ENCODE measurements around the gene FNDC3A.
A peak's percentile ranks its signal among the peaks of the same experiment; 100 is the strongest.

Gene FNDC3A

DNA sequence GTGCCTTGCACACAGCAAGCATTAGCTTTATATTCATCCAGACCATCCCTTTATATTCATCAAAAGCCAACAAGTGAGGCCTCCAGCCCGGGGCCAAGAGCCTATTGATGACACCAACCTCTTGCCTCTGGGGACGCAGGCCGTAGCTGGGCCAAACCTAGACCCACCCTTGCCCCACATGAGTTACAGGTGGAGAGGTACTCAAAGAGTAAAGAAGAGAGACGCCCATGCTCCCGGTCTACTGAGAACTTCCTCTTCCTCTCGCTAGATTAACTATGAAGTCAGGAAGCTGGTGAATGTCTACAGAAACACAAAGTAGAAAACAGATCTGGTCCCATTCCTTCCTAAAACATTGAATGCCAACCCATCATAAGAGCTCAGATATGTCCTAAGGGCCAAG is 240.6 kb downstream of the FNDC3A start:
- peaks cover 7% of the 10 kb centered on the region for H3K9me3 Mint-ChIP-seq
- H3K4me3 Mint-ChIP-seq = no peak overlapping the region
- ATAC-seq = no peak
- H3K4me1 Mint-ChIP-seq = peaks cover 29% of the 10 kb centered on the region
- peaks cover 13% of the 10 kb centered on the region for H3K36me3 Mint-ChIP-seq
- no peak overlapping the region for H3K27ac Mint-ChIP-seq
- peaks cover 47% of the 10 kb centered on the region for H3K27me3 Mint-ChIP-seq

- Mint-ChIP-seq H3K36me3 (peaks cover 6% of the 10 kb centered on the region), H3K9me3 (peaks cover 7% of the 10 kb centered on the region), H3K27me3 (peaks cover 60% of the 10 kb centered on the region), H3K27ac (no peak overlapping the region), H3K4me3 (no peak overlapping the region), H3K4me1 (peaks cover 31% of the 10 kb centered on the region)
- ATAC-seq = no peak
These were observed 242.3 kb downstream of the FNDC3A start for GRCh38 chr13:49217962-49218492.

DNA sequence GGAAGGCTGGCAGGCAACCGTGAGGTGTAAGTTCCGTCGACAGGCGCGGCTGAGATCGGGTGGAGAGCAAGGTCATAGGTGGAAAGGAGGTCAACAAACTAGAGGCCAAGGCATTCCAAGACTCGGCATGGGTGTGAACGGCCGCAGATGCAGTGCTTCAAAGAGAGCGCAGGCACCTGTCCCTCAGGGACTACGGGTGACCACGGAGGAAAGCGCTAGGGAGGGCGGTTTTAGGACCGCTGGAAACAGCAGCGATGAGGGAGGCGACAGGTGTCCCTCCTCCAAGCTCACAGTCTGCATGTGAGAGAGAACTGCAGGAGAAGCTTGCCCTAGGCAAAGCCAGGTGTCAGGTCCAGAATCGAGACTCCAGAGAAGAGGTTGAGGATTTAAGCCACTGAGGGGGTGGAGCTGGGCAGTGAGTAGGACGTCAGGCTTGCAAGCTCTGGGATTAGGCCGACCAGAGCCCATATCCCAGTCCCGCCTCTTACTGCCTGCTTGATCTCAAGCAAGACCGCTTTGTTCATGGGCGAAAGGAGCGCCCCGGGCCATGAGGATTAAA is 242.9 kb downstream of the FNDC3A start:
- Mint-ChIP-seq H3K36me3 (peaks cover 6% of the 10 kb centered on the region), H3K27me3 (peaks cover 60% of the 10 kb centered on the region), H3K27ac (no peak overlapping the region), H3K9me3 (peaks cover 7% of the 10 kb centered on the region), H3K4me1 (peaks cover 29% of the 10 kb centered on the region), H3K4me3 (no peak overlapping the region)
- ATAC-seq = no peak

DNA sequence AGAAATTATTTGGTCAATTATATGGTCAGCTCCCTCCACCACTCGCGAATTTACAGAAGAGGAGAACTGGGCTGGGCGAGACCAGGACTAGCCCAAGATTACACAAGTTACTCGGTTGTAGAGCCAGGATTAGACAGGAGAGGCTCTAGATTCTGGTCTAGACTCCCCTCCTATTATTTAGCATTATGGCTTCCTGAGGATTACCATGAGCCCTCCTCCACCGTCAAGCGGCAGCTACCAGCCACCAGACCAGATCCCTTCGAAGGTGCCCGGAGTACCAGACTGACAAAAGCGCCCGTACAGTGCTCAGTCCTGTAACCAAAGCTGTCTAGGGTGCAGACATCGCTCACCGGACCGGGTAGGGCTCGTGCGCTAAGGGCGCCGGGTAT is 243.9 kb downstream of the FNDC3A start:
- peaks cover 6% of the 10 kb centered on the region for H3K36me3 Mint-ChIP-seq
- no peak for ATAC-seq
- peaks cover 18% of the 10 kb centered on the region for H3K4me1 Mint-ChIP-seq
- H3K27ac Mint-ChIP-seq = peak overlapping the region; percentile 58
- H3K9me3 Mint-ChIP-seq = peaks cover 7% of the 10 kb centered on the region
- H3K4me3 Mint-ChIP-seq = no peak overlapping the region
- H3K27me3 Mint-ChIP-seq = peaks cover 60% of the 10 kb centered on the region

- H3K9me3 Mint-ChIP-seq = peaks cover 7% of the 10 kb centered on the region
- H3K27ac Mint-ChIP-seq = peak within 1 kb of the TSS; percentile 58
- peaks cover 60% of the 10 kb centered on the region for H3K27me3 Mint-ChIP-seq
- peak within 1 kb of the TSS; percentile 62 for H3K4me3 Mint-ChIP-seq
- ATAC-seq = peak; percentile 44
- H3K36me3 Mint-ChIP-seq = peaks cover 6% of the 10 kb centered on the region
- H3K4me1 Mint-ChIP-seq = peaks cover 12% of the 10 kb centered on the region
These were observed 244.5 kb downstream of the FNDC3A start, which contains the start of gene MLNR for GRCh38 chr13:49220036-49220855. Gene MLNR (plus strand): TSS chr13:49220338. CDS start chr13:49220338, 0 bp downstream.

GRCh38 chr13:49220856-49221589 is 245.3 kb downstream of the FNDC3A start:
- peak overlapping the region; percentile 62 for H3K4me3 Mint-ChIP-seq
- peaks cover 6% of the 10 kb centered on the region for H3K36me3 Mint-ChIP-seq
- ATAC-seq = no peak
- H3K4me1 Mint-ChIP-seq = peaks cover 12% of the 10 kb centered on the region
- peaks cover 7% of the 10 kb centered on the region for H3K9me3 Mint-ChIP-seq
- H3K27me3 Mint-ChIP-seq = peaks cover 60% of the 10 kb centered on the region
- no peak overlapping the region for H3K27ac Mint-ChIP-seq

GRCh38 chr13:49221590-49221965 is 245.9 kb downstream of the FNDC3A start:
- Mint-ChIP-seq H3K36me3 (peaks cover 6% of the 10 kb centered on the region), H3K4me1 (peaks cover 12% of the 10 kb centered on the region), H3K9me3 (peaks cover 7% of the 10 kb centered on the region), H3K27me3 (peaks cover 56% of the 10 kb centered on the region), H3K27ac (no peak overlapping the region), H3K4me3 (no peak overlapping the region)
- no peak for ATAC-seq

GRCh38 chr13:49225223-49226042 is 249.7 kb downstream of the FNDC3A start:
- peaks cover 31% of the 10 kb centered on the region for H3K27me3 Mint-ChIP-seq
- H3K36me3 Mint-ChIP-seq = no peaks in the 10 kb centered on the region
- H3K4me1 Mint-ChIP-seq = peaks cover 5% of the 10 kb centered on the region
- no peak for ATAC-seq
- no peaks in the 10 kb centered on the region for H3K9me3 Mint-ChIP-seq
- no peak overlapping the region for H3K27ac Mint-ChIP-seq
- no peak overlapping the region for H3K4me3 Mint-ChIP-seq

DNA sequence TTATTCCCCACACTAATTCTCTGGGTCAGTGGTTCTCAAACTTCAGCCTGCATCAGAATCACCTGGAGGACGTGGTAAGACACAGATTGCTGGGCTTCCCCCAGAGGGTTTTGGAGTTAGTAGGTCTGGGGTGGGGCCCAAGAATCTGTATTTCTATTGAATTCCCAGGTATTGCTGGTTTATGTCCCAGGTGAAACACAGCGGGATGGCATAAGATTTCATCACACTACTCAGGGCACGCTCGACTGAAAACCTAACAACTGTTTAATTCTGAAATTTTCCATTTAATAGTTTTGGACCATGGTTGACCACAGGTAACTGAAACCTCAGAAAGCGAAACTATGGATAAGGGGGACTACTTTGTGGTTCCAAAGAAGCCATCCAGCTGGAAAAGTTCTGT is 250.9 kb downstream of the FNDC3A start:
- Mint-ChIP-seq H3K36me3 (no peaks in the 10 kb centered on the region), H3K27ac (no peak overlapping the region), H3K4me3 (no peak overlapping the region), H3K9me3 (no peaks in the 10 kb centered on the region), H3K27me3 (peaks cover 19% of the 10 kb centered on the region), H3K4me1 (no peaks in the 10 kb centered on the region)
- ATAC-seq = no peak

DNA sequence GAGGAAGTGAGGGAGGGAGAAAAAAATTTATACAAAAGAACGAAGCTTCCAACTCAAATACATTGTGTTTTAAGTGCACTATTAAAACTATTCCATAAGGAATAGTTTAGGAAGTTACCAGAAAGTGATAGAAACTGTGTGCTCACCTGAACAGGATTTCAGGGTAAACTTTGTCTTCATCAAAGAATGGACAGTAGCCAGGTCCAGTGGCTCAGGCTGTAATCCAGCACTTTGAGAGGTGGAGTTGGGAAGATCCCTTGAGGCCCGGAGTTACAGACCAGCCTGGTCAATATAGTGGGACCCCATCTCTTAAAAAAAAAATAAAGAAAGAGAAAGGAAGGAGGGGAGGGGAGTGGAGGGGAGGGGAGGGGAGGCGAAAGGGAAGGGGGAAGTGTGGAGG is 259.0 kb downstream of the FNDC3A start:
- no peak for ATAC-seq
- Mint-ChIP-seq H3K27me3 (no peaks in the 10 kb centered on the region), H3K4me1 (peaks cover 7% of the 10 kb centered on the region), H3K27ac (no peak overlapping the region), H3K36me3 (no peaks in the 10 kb centered on the region), H3K4me3 (no peak overlapping the region), H3K9me3 (no peaks in the 10 kb centered on the region)

GRCh38 chr13:49235856-49236431 is 260.2 kb downstream of the FNDC3A start:
- Mint-ChIP-seq H3K4me3 (no peak overlapping the region), H3K27ac (no peak overlapping the region), H3K36me3 (no peaks in the 10 kb centered on the region), H3K4me1 (peaks cover 7% of the 10 kb centered on the region), H3K27me3 (no peaks in the 10 kb centered on the region), H3K9me3 (no peaks in the 10 kb centered on the region)
- ATAC-seq = no peak

DNA sequence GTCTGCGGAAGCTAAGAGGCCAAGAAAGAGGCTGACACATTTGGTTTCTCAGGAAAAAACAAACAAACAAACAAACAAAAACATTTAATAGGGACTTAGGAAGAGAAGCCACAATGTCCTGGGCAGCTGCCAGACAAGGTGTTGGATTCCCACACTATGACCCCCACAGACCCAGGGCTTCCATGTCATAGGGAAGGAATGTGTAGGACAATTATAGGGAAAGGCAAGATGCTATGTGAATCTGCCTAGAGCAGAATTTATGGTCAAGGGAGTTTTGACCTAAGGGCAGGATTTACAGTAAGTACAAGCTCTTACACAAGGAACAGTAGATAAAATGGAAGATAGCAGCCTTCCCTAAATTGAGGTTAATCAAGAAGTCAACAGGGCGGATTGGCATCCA is 262.9 kb downstream of the FNDC3A start:
- H3K4me3 Mint-ChIP-seq = no peak overlapping the region
- no peaks in the 10 kb centered on the region for H3K9me3 Mint-ChIP-seq
- no peaks in the 10 kb centered on the region for H3K36me3 Mint-ChIP-seq
- no peaks in the 10 kb centered on the region for H3K27me3 Mint-ChIP-seq
- ATAC-seq = no peak
- no peak overlapping the region for H3K27ac Mint-ChIP-seq
- H3K4me1 Mint-ChIP-seq = peaks cover 7% of the 10 kb centered on the region

- no peaks in the 10 kb centered on the region for H3K4me1 Mint-ChIP-seq
- H3K36me3 Mint-ChIP-seq = no peaks in the 10 kb centered on the region
- no peaks in the 10 kb centered on the region for H3K9me3 Mint-ChIP-seq
- H3K27ac Mint-ChIP-seq = no peak overlapping the region
- H3K27me3 Mint-ChIP-seq = no peaks in the 10 kb centered on the region
- ATAC-seq = peak; percentile 43
- H3K4me3 Mint-ChIP-seq = no peak overlapping the region
These were observed 264.3 kb downstream of the FNDC3A start for GRCh38 chr13:49240017-49240416.

GRCh38 chr13:49241296-49241695 is 265.6 kb downstream of the FNDC3A start:
- no peak overlapping the region for H3K27ac Mint-ChIP-seq
- H3K9me3 Mint-ChIP-seq = no peaks in the 10 kb centered on the region
- no peak overlapping the region for H3K4me3 Mint-ChIP-seq
- no peak for ATAC-seq
- no peaks in the 10 kb centered on the region for H3K36me3 Mint-ChIP-seq
- no peaks in the 10 kb centered on the region for H3K27me3 Mint-ChIP-seq
- H3K4me1 Mint-ChIP-seq = no peaks in the 10 kb centered on the region

Data from stimulated activated memory B cell treated with anti-CD40 and anti-IgM and Interleukin-4, amounts not matched to agents 10 μg/mL and 1 μg/mL and 100 μg/mL, for 72 hours (primary cell).